Endometrium (tissue), 2 donors: ENCODE data around the gene SLC25A30.
"Not testable (repeated sequence)": the region's sequence is repeated elsewhere in the genome, so short reads cannot be mapped to it uniquely, and the experiment has no call there.

Source experiments
- FAIRE-seq: peaks from 2 replicates; lab custom pipeline; 2012; peaks lifted over from hg19 to GRCh38; lab: Jason Lieb, UNC
- donor health status: control.
- donor health status: control.

The SLC25A30 gene

DNA sequence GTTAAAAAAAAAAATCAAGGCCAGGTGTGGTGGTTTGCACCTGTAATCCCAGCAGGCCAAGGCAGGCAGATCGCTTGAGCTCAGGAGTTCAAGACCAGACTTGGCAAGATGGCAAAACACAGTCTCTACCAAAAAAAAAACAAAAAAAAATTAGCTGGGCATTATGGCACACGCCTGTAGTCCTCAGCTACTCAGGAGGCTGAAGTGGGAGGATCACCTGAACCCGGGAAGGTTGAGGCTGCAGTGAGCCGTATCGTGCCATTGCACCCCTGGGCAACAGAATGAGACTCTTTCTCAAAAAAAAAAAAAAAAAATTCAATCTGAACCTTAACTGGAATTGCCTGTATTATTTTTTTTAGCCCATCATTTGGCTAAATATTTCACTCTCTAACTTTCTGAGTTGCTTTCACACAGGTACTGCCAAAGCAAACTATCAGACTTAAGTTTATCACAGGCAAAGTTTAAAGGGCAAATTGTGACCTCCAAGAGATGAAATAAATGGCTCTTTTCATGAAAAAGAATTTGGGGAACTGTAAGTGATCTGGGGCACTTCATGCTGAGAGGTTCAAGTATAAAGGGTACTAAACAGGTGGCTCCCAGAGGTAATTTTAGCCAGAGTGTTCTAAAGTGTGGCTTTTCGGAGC is 14.7 kb upstream of the SLC25A30 start:
- FAIRE-seq: no peak

DNA sequence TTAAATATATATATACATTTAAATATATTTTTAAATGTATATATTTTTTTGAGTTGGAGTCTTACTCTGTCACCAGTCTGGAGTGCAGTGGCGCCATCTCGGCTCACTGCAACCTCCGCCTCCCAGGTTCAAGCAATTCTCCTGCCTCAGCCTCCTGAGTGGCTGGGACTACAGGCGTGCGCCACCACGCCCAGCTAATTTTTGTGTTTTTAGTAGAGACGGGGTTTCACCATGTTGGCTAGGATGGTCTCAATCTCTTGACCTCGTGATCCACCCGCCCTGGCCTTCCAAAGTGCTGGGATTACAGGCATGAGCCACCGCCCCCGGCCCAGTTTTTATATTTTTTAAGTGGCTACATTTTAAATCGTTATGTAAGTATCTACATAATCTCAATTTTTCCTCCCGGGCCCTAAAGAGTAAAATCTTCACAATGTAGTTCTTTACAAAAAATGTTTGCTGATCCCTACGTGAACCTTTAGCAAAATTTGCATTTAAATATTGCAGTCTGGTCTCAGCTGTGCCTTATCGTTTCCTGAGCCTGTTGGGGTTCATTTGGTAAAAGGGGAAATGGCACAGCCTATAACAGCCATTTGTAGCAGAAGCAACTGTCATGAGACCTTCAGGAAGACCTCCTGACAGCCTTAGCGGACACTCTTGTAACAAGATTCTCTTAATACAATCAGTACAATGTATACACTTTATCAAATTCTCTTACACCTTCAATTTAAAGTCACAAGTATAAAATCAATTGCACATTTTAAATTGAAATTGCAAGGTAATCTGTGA is 8.1 kb upstream of the SLC25A30 start:
- not testable (repeated sequence) for FAIRE-seq

DNA sequence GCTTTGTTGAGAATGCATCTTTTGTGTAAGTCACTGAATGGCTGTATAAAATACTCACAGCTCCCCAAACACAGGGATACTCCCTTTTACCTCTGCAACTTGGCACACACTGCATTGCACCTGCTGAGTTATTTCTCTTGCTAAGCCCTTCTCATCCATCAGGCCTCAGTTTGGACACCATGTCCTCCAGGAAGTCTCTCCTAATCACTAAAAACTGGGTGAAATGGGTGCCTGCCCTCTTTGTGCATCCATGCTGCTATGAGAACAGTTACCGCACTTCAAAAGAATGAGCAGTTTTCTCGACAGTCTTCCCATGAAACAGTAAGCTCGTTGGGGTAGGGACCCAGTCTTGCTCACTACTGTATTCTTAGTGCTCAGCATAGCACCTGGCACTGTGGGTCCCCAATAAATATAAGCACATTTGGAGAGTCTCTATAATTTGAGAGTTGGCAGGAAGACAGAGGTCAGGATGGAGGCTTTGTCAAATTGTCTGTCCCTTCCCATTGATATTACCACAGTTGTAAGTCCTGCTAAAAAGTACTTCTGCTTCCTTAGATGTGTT is 4.6 kb upstream of the SLC25A30 start:
- no peak for FAIRE-seq

DNA sequence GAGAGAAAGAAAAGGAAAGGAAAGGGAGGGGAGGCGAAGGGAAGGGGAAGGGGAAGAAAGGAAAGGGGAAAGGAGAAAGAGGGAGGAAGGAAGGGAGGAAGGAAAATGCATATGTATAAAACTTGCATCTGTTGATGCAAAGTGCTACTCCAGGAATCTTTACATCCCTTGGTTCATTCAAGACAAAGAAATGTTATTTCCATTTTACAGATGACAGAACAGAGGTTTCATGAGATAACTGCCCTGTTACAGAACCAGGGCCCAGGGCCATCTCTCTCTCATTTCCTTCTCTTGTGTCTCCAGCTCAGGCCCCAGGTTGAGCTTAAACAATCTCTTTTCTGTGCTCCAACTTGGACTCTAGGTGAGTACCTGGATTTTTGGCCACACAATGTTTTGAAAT is 1.8 kb upstream of the SLC25A30 start:
- no peak for FAIRE-seq

DNA sequence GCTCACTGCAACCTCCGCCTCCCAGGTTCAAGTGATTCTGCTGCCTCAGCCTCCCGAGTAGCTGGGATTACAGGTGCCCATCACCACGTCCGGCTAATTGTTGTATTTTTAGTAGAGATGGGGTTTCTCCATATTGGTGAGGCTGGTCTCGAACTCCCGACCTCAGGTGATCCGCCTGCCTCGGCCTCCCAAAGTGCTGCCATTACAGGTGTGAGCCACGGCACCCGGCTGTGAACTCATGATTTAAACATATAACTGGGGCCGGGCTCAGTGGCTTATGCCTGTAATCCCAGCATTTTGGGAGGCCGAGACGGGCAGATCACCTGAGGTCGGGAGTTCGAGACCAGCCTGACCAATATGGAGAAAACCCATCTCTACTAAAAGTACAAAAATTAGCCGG is 1.2 kb upstream of the SLC25A30 start:
- FAIRE-seq: not testable (repeated sequence)

DNA sequence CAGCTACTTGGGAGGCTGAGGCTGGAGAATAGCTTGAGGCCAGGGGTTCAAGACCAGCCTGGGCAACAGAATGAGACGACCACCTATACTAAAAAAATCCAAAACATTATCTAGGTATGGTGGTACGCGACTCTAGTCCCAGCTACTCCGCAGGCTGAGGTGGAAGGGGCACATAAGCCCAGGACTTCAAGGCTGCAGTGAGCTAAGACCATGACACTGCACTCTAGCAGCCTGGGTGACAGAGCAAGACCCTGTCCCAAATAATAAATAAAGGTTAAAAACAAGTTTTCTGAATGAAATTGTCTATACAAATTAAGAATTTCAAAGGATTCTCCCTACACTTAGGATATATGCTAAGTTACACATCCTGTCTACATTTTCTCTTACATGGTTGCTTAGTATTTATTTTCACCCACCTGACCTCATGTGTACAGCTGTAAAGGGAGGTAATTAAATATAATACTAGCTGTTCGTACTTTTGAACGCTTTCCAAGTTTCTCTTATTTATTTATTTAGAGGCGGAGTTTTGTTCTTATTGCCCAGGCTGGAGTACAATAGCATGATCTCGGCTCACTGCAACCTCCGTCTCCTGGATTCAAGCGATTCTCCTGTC is 1.6 kb downstream of the SLC25A30 start:
- no peak for FAIRE-seq

DNA sequence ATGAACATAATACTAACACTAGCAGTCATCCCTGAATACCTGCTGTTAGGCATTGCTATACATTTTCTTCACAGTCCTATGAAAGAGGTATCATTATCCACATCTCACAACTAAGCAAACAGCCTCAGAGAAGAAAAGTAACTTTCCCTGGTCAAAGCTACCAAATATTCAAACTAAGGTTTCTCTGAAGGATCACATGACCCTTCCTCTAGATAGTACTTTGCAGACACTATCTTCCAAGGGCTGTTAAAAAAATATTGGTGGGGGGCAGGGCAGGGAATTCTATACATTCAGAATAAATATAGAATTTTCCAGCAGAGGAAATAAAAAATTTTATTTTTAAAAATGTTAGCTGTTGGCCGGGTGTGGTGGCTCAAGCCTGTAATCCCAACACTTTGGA is 3.1 kb downstream of the SLC25A30 start:
- FAIRE-seq: no peak

DNA sequence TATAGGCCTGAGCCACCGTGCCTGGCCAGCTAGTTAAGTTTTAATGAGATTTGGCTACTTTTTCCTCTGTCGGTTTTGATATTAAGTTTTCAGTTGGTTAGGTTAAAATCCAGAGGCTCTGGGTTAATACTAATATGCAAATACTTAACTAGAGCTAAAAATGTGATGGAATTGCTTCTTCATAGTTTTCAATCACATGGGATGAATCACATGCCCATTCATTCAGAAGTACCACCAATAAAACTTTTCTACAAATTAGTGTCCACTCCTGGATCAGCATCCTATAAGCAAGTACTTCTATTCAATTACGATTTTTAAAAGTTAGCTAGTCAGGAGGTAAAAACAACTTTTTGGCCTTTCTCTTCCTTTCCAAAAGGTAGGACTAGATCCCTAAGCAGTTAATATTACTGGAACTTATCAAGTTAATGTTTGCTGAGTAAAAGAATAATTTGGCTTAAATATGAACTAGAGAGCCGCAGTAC is 4.3 kb downstream of the SLC25A30 start:
- FAIRE-seq: no peak

DNA sequence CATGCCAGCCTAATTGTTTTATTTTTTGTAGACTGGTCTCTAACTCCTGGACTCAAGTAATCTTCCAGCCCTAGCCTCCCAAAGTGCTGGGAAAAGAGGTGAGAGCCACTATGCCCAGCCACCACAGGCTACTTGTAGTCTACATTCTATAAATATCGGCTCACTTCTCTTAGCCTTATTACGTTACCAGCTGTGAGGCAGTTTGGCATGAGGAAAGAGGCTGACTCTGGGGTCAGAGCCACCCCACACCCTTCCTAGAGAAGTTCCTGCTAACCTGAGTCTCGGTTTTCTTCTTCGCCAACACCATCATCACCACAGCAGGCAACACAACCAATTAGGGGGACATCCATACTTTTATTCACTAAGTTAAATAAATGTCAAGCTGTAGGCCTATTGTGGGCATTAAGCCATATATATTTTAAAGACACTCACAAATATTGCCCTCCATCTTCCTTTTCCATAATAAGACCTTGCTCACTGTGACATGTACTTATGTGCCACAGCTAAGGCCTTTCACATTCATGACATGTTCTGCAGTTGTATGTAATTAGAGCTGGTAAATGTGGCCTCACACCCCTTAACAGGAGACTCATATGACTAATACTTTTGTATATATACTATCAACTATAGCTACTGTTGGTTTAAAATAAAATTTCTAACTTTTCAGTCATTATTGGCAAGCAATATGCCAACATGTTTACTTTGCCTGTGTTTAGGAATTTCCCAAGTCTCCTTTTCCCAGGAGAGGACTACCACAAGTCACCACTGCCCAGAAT is 5.7 kb downstream of the SLC25A30 start:
- no peak for FAIRE-seq

DNA sequence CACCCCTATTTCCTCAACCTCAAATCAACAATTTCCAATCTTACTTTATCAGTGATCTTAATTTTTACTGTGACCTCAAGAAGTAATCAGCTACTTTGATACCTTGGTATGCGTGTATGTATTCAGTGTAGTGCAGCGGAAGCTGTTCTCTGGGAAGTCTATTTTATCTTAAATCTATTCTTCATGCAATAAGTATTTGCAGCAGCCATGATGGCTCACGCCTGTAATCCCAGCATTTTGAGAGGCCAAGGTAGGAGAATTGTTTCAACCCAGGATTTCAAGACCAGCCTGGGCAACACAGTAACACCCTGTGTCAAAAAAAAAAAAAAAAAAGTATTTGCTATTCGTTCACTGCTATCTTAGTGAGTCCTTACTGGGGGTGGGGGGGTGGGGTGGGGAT is 6.5 kb downstream of the SLC25A30 start:
- FAIRE-seq: no peak

DNA sequence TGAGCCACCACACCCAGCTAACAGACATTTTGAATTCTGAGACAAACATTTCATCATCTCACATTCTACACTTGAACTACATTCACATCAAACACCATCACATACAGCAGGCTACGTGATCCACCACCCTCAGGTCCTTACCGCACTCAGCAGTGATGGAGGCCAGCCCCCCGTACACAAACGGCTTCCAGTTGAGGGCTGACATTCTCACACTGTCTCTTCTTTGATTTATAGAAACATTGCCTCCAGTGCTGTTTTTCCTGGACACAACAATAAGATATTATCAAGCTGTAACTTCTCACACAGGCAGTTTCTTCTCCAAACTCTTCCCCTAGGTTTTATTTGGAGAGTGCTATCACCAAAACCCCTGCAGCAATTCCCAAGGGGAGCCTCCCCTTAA is 7.0 kb downstream of the SLC25A30 start:
- FAIRE-seq: no peak

DNA sequence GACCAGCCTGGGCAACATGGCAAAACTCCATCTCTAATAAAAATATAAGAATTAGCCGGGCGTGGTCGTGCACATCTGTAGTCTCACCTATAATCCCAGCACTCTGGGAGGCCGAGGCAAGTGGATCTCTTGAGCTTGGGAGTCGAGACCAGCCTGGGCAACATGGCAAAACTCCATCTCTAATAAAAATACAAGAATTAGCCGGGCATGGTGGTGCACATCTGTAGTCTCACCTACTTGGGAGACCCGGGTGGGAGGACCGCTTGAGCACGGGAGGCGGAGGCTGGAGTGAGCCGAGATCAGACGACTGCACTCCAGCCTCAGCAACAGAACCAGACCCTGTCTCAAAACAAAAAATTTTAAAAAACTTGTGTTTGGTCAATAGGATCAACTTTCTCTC is 7.7 kb downstream of the SLC25A30 start:
- no peak for FAIRE-seq

DNA sequence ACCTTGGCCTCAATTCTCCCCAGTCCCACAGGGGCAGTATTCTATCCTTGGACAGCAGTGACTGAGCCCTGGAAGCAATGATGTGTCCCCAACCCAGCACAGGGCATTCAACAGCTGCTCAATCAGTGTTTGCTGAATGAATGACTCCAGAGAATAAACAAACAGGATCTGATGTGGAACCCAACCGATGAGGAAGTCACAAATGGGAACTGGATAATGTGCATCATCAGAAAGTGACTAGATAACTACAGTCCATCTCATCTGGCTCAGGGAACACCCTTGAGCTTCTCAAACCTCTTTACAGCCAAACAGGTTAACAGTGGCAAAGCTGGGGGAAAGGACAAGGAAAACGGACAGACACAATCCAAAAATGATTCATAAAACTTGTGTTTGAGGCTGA is 8.2 kb downstream of the SLC25A30 start:
- FAIRE-seq: no peak

DNA sequence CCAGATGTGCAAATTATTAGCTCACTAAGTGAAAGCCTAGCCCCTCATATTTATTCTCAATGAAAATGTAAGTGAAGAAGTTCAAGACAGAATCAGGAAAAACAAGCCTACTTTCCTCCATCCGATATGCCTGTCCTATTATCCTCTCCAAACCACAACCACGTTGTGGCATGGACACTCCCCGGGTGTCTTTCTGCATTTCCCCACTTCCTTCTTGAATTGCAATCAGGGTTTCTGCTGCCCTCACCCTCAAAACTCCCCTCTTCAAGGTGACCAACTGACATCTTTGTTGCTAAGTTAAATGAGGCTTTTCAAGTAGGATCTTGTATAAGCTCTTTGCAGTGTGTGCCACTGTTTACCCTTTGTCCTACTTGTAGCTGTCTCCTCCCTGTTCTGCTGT is 11.8 kb downstream of the SLC25A30 start:
- no peak for FAIRE-seq

DNA sequence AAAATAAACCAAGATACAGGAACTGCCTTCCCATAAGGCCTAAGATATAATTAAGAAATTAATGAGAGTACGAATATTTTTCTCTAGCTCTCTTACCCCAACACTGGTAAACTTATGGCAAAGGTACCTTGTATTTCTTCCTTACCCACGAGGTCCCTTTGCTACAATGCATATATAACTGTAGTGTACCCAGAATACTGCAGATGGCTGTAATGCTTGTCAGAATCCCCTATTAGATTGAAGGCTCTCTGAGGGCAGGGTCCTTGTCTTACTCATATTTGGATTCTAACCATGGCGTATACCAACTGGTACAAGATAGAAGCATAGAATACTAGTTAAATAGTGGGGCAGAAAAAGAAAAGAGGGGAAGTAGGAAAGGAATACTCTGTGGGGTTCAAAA is 15.1 kb downstream of the SLC25A30 start:
- FAIRE-seq: no peak

DNA sequence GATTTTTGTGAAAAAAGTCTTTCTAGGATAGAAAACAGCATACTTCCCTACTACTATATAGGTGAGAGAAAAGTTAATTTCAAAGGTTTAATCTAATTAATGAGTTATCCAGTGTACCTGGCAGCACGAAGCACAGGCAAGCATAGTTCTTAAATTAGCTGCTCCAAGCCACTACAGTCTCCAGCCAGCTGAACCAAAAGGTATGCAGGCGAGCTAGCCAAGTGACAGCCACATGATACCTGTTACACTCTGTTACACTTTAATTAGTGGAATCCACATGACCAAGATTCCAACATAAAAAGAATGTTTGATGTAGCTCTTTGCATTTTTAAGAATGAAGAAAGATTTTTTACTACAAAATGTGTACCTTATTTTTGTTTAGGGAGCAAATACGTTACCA is 15.5 kb downstream of the SLC25A30 start:
- FAIRE-seq: no peak

DNA sequence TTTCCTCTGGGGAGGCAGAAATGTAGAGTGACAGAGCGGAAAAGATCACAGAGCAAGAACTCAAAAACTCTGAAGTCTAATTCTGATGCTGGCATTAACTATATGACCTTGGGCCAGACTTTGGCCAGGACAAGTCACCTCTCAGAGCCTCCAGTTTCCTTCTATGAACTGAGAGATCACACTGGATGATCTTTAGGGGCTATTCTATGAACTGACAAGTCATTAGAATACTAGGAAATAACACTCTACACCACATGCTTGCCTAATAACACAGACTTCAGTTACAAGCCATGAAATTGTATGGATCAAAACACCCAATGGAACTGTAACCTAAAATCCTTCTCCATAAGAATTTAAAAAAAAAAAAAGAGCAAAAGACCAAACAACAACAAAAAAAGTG is 16.9 kb downstream of the SLC25A30 start:
- no peak for FAIRE-seq

DNA sequence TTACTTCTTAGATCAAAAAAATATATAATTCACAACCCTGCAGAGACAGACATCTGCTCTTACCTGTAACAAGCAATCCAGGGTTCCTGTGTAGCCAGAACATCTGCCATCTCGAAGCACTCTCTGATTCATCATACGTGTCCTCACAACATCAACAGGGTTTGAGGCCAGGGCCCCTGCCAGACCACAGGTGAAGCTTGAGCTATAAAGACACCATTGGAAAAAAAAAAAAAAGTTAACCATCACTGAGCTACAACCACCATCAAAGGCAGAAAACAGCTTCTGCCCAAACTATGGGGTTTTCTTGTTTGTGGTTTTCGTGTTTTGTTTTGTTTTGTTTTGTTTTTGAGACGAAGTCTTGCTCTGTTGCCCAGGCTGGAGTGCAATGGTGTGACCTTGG is 19.3 kb downstream of the SLC25A30 start:
- no peak for FAIRE-seq

DNA sequence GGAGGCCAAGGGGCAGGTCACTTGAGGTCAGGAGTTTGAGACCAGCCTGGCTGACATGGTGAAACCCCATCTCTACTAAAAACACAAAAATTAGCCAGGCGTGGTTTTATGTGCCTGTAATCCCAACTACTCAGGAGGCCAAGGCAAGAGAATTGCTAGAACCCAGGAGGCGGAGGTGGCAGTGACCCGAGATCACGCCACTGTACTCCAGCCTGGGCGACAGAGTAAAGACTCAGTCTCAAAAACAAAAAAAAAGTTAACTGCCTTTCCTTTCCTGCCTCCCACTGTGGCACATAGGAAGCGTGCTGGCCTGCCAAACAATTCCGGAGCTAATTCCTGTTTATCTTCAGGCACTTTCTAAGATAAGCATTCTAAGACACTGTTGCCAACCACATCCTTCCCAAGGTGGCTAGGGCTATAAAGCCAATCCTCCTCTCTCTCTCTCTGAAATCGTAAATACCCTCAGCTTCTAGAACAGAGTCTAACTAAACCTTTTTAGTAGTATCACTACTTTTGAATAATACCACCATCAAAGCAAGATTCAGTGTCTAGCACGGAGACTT is 21.6 kb downstream of the SLC25A30 start:
- no peak for FAIRE-seq

DNA sequence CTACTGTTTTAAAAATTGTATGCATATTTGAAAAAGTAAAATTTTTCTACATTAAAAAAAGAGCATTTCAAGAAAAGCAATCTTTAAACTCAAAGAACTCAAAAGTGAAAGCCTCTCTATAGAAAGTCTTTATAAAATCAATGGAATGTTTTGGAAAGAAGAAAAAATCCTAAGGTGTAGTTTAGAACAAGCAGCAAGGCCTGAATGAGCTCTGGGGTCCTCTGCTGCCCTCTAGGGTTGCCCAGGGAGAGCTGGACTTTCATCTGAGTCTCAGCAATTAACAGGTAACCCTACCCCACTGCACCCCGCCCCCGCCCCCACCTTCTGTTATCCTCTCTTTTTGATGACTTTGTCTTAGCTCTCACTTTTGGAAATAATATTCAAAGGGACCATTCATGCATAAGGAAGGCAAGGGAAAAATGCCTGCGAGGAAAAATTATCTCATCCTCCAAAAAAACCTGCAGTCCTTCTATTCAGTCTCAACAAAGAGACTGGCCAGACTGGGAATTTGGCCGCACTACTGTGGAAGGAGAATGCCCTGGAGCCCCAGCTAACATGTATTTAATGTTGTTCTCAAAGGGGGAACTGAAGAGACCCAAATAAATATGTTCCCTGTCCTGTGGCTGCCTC is 24.1 kb downstream of the SLC25A30 start:
- no peak for FAIRE-seq

DNA sequence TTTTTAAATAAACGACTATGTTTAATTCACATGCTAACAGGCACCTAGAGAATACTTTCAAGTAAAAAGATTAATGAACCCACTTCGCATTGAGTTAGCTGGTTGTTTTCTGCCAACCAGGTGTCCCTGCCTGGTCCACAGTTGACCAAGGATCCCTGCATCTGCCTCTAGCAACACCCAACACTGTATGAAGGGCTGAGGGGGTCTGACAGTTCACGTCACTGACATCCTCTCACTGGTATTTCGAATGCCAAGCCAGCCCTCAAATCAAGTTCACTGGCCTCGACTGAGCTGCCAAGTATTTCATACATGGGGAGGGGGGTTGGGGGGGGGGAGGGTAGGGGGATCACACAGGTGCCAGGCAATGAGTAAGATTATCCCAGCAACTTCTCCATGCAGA is 25.4 kb downstream of the SLC25A30 start:
- FAIRE-seq: no peak

DNA sequence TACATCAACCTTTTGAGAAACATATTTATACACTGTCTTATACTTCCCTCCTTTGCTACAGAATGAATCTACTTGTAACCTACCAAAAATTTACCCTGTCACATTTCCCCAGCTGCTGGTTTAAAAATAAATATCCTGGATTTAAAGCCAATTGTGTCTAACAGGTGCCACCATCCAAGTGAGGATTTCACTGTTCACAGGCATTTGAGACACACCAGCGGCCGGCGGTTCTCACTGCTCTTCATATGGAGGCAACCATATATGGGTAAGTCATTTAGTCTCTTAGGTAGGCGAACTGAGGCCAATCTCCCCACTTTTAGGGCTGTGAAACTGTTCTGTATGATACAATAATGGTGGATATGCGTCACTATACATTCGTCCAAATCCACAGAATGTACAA is 26.2 kb downstream of the SLC25A30 start:
- no peak for FAIRE-seq
